Measurements from ENCODE around the gene AMOTL1. TPM values are rescaled to one million over a fixed set of nuclear protein-coding genes. Genes with fewer than 3 reads are reported as not detected.

AMOTL1 gene
- total RNA-seq, 2 experiments from 2014 or later: 0.08 TPM; not detected in 1

GRCh38 chr11:94771951-94772350 lies 3.8 kb downstream of the AMOTL1 start:
- no peaks in the 10 kb centered on the region for H3K9me3 ChIP-seq (ENCODE audit: control insufficient read depth in 1 of 2, insufficient read depth in 1 of 2, low read length in 2 of 2)
- ChIA-PET POLR2A (no interaction called here), CTCF (no interaction called here)
- no peak for TF ChIP-seq CTCF (IDR thresholded peaks at IDR 0.05)
- no peaks in the 10 kb centered on the region for H3K36me3 Mint-ChIP-seq (ENCODE audit: low read depth)
- H3K4me3 Mint-ChIP-seq: no peak overlapping the region
- H3K27ac Mint-ChIP-seq: no peak overlapping the region
- H3K27me3 Mint-ChIP-seq: peaks cover 76% of the 10 kb centered on the region
- no peak overlapping the region for H3K4me3 ChIP-seq (ENCODE audit: low read length)
- no peak for DNase-seq
- no peak overlapping the region for H3K27ac ChIP-seq (ENCODE audit: low read depth in 1 of 2, low read length in 2 of 2)
- H3K4me1 Mint-ChIP-seq (ENCODE audit: low read depth): no peaks in the 10 kb centered on the region
- H3K36me3 ChIP-seq (ENCODE audit: insufficient read depth, low read length): no peaks in the 10 kb centered on the region
- H3K4me1 ChIP-seq (ENCODE audit: insufficient read depth, low read length): peaks cover 12% of the 10 kb centered on the region
- intact Hi-C loops (cut with DNase I, micrococcal nuclease): no loop called here
- ATAC-seq (ENCODE audit: poor library complexity): no peak
- no peaks in the 10 kb centered on the region for H3K9me3 Mint-ChIP-seq
- peaks cover 12 to 53% of the 10 kb centered on the region in 2 experiments for H3K27me3 ChIP-seq (ENCODE audit: control insufficient read depth in 1 of 2, insufficient read depth in 2 of 2, low read length in 2 of 2)

- H3K27ac Mint-ChIP-seq: no peak overlapping the region
- no peak for ATAC-seq (ENCODE audit: poor library complexity)
- peaks cover 12 to 35% of the 10 kb centered on the region in 2 experiments for H3K27me3 ChIP-seq (ENCODE audit: control insufficient read depth in 1 of 2, insufficient read depth in 2 of 2, low read length in 2 of 2)
- H3K4me3 ChIP-seq (ENCODE audit: low read length): no peak overlapping the region
- ChIA-PET CTCF (no interaction called here), POLR2A (no interaction called here)
- peaks cover 77% of the 10 kb centered on the region for H3K27me3 Mint-ChIP-seq
- no peak for DNase-seq
- H3K36me3 ChIP-seq (ENCODE audit: insufficient read depth, low read length): no peaks in the 10 kb centered on the region
- no peaks in the 10 kb centered on the region for H3K9me3 Mint-ChIP-seq
- TF ChIP-seq CTCF (IDR thresholded peaks at IDR 0.05): no peak
- H3K27ac ChIP-seq (ENCODE audit: low read depth in 1 of 2, low read length in 2 of 2): no peak overlapping the region
- H3K4me1 ChIP-seq (ENCODE audit: insufficient read depth, low read length): peaks cover 9% of the 10 kb centered on the region
- no peak overlapping the region for H3K4me3 Mint-ChIP-seq
- H3K36me3 Mint-ChIP-seq (ENCODE audit: low read depth): no peaks in the 10 kb centered on the region
- no peaks in the 10 kb centered on the region for H3K4me1 Mint-ChIP-seq (ENCODE audit: low read depth)
- intact Hi-C loops (cut with DNase I, micrococcal nuclease): no loop called here
- H3K9me3 ChIP-seq (ENCODE audit: control insufficient read depth in 1 of 2, insufficient read depth in 1 of 2, low read length in 2 of 2): no peaks in the 10 kb centered on the region
These were observed 5.7 kb downstream of the AMOTL1 start for GRCh38 chr11:94773842-94774241.

- no peak for TF ChIP-seq CTCF (IDR thresholded peaks at IDR 0.05)
- intact Hi-C loops (cut with DNase I, micrococcal nuclease): no loop called here
- no peaks in the 10 kb centered on the region for H3K4me1 Mint-ChIP-seq (ENCODE audit: low read depth)
- no peak for DNase-seq
- no peak overlapping the region for H3K4me3 Mint-ChIP-seq
- H3K36me3 ChIP-seq (ENCODE audit: insufficient read depth, low read length): no peaks in the 10 kb centered on the region
- no peak overlapping the region for H3K27ac ChIP-seq (ENCODE audit: low read depth in 1 of 2, low read length in 2 of 2)
- H3K4me1 ChIP-seq (ENCODE audit: insufficient read depth, low read length): peaks cover 5% of the 10 kb centered on the region
- no peak overlapping the region for H3K27ac Mint-ChIP-seq
- H3K9me3 ChIP-seq (ENCODE audit: control insufficient read depth in 1 of 2, insufficient read depth in 1 of 2, low read length in 2 of 2): no peaks in the 10 kb centered on the region
- ChIA-PET CTCF (no interaction called here), POLR2A (no interaction called here)
- H3K27me3 Mint-ChIP-seq: peaks cover 73% of the 10 kb centered on the region
- peaks cover 7 to 31% of the 10 kb centered on the region in 2 experiments for H3K27me3 ChIP-seq (ENCODE audit: control insufficient read depth in 1 of 2, insufficient read depth in 2 of 2, low read length in 2 of 2)
- no peak for ATAC-seq (ENCODE audit: poor library complexity)
- no peaks in the 10 kb centered on the region for H3K36me3 Mint-ChIP-seq (ENCODE audit: low read depth)
- no peaks in the 10 kb centered on the region for H3K9me3 Mint-ChIP-seq
- no peak overlapping the region for H3K4me3 ChIP-seq (ENCODE audit: low read length)
These were observed 6.2 kb downstream of the AMOTL1 start for GRCh38 chr11:94774345-94774744.

All from CD4-positive, alpha-beta T cell (primary cell).